GM12873 (cell line): Measurements from ENCODE around the gene LHPP.

Experiments used
- CTCF ChIP-seq: IDR thresholded peaks from 2 replicates; pipeline ENCODE4 v1.5.1; 2012; ENCODE audit warnings: low read depth, mild to moderate bottlenecking, moderate library complexity, low read length, control low read depth; ENCODE audit not compliant: insufficient read depth; ENCODE audit errors: missing control alignments

Gene LHPP

GRCh38 chr10:124642088-124642710 lies 180.6 kb downstream of the LHPP start:
- TF ChIP-seq CTCF = no peak

GRCh38 chr10:124643330-124644009 lies 181.8 kb downstream of the LHPP start:
- no peak for TF ChIP-seq CTCF

DNA sequence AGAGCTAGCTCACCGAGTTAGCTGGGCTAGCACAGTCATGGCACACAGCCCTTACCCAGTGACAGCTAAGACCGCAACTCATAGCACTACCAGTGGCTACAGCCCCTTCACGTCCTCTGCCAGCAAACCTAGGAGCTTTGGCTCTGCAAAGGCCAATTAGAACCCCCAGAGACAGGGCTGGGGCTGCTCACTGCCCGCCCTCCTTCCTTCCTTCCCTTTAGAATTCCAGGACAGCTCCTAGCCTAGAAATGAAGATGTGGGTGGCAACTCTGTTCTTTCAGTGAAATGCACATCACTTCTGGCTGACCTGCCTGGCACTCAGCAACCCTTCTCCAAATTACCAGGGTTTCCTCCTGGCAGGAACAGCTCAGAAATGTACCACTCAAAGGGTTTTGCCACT lies 182.6 kb downstream of the LHPP start:
- TF ChIP-seq CTCF = no peak

GRCh38 chr10:124644771-124645415 lies 183.3 kb downstream of the LHPP start:
- TF ChIP-seq CTCF = no peak

GRCh38 chr10:124645467-124646095 lies 184.0 kb downstream of the LHPP start:
- TF ChIP-seq CTCF = no peak

- TF ChIP-seq CTCF = no peak
Measured at GRCh38 chr10:124646483-124647352, 185.1 kb downstream of the LHPP start.
